ENCODE results near the gene TCEAL9. TPM values are rescaled to one million over a fixed set of nuclear protein-coding genes. Genes with fewer than 3 reads are reported as not detected.

The TCEAL9 gene
- total RNA-seq, 1 donor from 2014 or later = 42.8 TPM

DNA sequence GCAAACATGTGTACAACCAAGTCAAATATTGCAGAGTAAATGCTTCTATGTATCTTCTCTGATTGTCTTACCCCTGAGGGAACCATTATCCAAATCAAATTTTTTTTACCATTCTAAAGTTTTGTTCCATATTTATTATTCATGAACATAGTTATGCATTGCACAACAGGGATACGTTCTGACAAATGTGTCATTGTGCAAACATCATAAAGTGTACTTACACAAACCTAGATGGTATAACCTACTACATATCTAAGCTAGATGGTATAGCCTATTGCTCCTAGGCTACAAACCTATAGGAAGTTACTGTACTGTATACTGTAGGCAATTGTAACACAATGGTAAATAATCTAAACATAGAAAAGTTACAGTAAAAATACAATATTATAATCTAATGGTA, 43.4 kb downstream of the TCEAL9 start:
- H3K27ac Mint-ChIP-seq (ENCODE audit: unreplicated experiment) = no peak overlapping the region
- TF ChIP-seq, protein P1, sequence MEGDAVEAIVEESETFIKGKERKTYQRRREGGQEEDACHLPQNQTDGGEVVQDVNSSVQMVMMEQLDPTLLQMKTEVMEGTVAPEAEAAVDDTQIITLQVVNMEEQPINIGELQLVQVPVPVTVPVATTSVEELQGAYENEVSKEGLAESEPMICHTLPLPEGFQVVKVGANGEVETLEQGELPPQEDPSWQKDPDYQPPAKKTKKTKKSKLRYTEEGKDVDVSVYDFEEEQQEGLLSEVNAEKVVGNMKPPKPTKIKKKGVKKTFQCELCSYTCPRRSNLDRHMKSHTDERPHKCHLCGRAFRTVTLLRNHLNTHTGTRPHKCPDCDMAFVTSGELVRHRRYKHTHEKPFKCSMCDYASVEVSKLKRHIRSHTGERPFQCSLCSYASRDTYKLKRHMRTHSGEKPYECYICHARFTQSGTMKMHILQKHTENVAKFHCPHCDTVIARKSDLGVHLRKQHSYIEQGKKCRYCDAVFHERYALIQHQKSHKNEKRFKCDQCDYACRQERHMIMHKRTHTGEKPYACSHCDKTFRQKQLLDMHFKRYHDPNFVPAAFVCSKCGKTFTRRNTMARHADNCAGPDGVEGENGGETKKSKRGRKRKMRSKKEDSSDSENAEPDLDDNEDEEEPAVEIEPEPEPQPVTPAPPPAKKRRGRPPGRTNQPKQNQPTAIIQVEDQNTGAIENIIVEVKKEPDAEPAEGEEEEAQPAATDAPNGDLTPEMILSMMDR (conservative IDR thresholded peaks at IDR 0.05) = no peak
- no peaks in the 10 kb centered on the region for H3K36me3 Mint-ChIP-seq (ENCODE audit: low read depth)
- peaks cover 3% of the 10 kb centered on the region for H3K9me3 Mint-ChIP-seq
- peaks cover 35% of the 10 kb centered on the region for H3K4me1 Mint-ChIP-seq
- no peak for DNase-seq (ENCODE audit: low read depth, low spot score)
- H3K27me3 Mint-ChIP-seq (ENCODE audit: low read depth) = no peaks in the 10 kb centered on the region
- H3K4me3 Mint-ChIP-seq = no peak overlapping the region

- H3K4me1 Mint-ChIP-seq = peaks cover 43% of the 10 kb centered on the region
- no peak for DNase-seq (ENCODE audit: low read depth, low spot score)
- no peak overlapping the region for H3K4me3 Mint-ChIP-seq
- no peaks in the 10 kb centered on the region for H3K27me3 Mint-ChIP-seq (ENCODE audit: low read depth)
- peaks cover 3% of the 10 kb centered on the region for H3K9me3 Mint-ChIP-seq
- no peaks in the 10 kb centered on the region for H3K36me3 Mint-ChIP-seq (ENCODE audit: low read depth)
- TF ChIP-seq, protein P1 (conservative IDR thresholded peaks at IDR 0.05) = no peak
- no peak overlapping the region for H3K27ac Mint-ChIP-seq (ENCODE audit: unreplicated experiment)
These were observed 44.6 kb downstream of the TCEAL9 start for GRCh38 chrX:103400931-103401330.

DNA sequence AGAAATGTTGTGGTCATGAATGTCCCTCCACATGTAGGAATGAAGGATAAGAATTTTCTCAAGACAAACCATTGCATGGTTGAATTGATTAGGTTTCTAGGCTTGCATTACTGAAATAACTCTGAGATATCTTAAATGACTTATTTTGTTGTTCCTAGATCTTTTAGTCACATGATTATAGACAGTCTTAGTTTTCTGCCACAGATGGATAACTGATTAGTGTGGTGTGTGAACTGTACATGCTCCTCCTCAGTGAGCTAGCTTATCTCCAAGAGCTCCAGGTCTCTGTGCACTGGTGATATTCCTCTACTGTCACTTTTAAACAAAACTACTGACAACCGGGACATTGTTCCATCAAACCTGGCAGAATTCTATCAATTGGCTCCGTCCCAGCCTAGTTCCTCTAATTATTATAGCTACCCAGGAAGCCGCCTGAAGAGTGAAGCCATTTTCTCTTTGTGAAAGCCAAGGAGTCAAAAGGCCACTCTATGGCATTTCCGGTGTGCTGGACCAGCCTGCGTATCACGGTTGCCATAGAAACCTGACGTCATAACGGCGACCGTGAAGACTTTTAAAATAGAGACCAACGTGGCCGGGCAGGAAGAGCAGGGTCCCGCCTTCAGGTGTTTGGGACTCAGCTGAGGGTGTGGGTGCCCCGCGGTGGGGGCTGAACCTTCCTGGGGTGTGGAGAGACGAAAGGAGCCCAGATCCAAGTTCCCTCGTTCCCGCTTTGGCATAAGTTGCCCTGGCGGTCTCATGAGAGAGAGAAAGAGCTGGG, 48.1 kb downstream of the TCEAL9 start:
- Mint-ChIP-seq H3K27me3 (ENCODE audit: low read depth) (no peaks in the 10 kb centered on the region), H3K27ac (ENCODE audit: unreplicated experiment) (peak overlapping the region; percentile 96), H3K4me3 (peak overlapping the region; percentile 93), H3K9me3 (peaks cover 3% of the 10 kb centered on the region), H3K4me1 (peaks cover 35% of the 10 kb centered on the region), H3K36me3 (ENCODE audit: low read depth) (no peaks in the 10 kb centered on the region)
- TF ChIP-seq, protein P1 (conservative IDR thresholded peaks at IDR 0.05) = no peak
- DNase-seq (ENCODE audit: low read depth, low spot score) = peak; percentile 50

GRCh38 chrX:103405009-103405333, 48.7 kb downstream of the TCEAL9 start:
- TF ChIP-seq, protein P1 (conservative IDR thresholded peaks at IDR 0.05) = no peak
- H3K4me3 Mint-ChIP-seq = peak overlapping the region; percentile 93
- DNase-seq (ENCODE audit: low read depth, low spot score) = no peak
- no peaks in the 10 kb centered on the region for H3K27me3 Mint-ChIP-seq (ENCODE audit: low read depth)
- H3K4me1 Mint-ChIP-seq = peaks cover 35% of the 10 kb centered on the region
- peaks cover 3% of the 10 kb centered on the region for H3K9me3 Mint-ChIP-seq
- peaks cover 3% of the 10 kb centered on the region for H3K36me3 Mint-ChIP-seq (ENCODE audit: low read depth)
- peak overlapping the region; percentile 96 for H3K27ac Mint-ChIP-seq (ENCODE audit: unreplicated experiment)

GRCh38 chrX:103406256-103406655, 50.0 kb downstream of the TCEAL9 start:
- Mint-ChIP-seq H3K36me3 (ENCODE audit: low read depth) (peaks cover 10% of the 10 kb centered on the region), H3K4me3 (peak overlapping the region; percentile 20), H3K4me1 (peaks cover 25% of the 10 kb centered on the region), H3K27ac (ENCODE audit: unreplicated experiment) (peak overlapping the region; percentile 12), H3K27me3 (ENCODE audit: low read depth) (no peaks in the 10 kb centered on the region), H3K9me3 (peaks cover 2% of the 10 kb centered on the region)
- TF ChIP-seq, protein P1 (conservative IDR thresholded peaks at IDR 0.05) = no peak
- no peak for DNase-seq (ENCODE audit: low read depth, low spot score)

Data from neural crest cell (in vitro differentiated cells).